Fibroblast of the aortic adventitia (primary cell): ENCODE data around the gene RET. TPM values are rescaled to one million over a fixed set of nuclear protein-coding genes. Genes with fewer than 3 reads are reported as not detected.
A peak's percentile ranks its signal among the peaks of the same experiment; 100 is the strongest.

Experiments
- DNase-seq: peaks from one replicate; pipeline ENCODE4 v3.0.0-alpha.2; 2010; ENCODE audit warnings: low read depth
- H3K4me3 ChIP-seq: 2 replicates; pipeline ENCODE4 v1.5.1; 2011; ENCODE audit warnings: low read depth, mild to moderate bottlenecking, control low read depth, low read length, moderate library complexity
- total RNA-seq: library from RNA; depleted of rRNA; stranded (reverse); fragments of >200 nt; gene quantifications from 2 replicates; pipeline ENCODE4 v1.2.3, GENCODE V29; 2012; ENCODE audit warnings: low replicate concordance
- TF ChIP-seq, protein P1 (sequence below): IDR thresholded peaks from 2 replicates; pipeline ENCODE4 v1.5.1; 2011; ENCODE audit warnings: mild to moderate bottlenecking, low read length, control low read depth, inconsistent platforms; ENCODE audit not compliant: insufficient read depth

Gene RET
- total RNA-seq, 1 donor, result 0.27 TPM

DNA sequence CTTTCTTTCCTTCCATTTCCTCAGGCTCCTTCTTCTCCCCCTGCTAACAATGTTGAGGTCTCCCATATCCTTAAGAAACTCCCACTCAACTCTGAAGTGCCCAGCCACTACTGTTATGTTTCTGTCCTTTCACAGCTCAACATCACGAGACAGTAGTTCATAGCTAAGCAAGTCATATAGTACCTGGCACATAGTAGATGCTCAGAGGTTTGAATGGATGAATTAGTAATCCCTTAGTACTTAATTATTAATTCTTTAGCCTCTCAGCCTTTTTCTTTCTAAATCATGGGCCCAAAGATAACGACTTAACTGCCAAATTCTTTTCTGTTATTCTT is 84.0 kb downstream of the RET start:
- TF ChIP-seq, protein P1, sequence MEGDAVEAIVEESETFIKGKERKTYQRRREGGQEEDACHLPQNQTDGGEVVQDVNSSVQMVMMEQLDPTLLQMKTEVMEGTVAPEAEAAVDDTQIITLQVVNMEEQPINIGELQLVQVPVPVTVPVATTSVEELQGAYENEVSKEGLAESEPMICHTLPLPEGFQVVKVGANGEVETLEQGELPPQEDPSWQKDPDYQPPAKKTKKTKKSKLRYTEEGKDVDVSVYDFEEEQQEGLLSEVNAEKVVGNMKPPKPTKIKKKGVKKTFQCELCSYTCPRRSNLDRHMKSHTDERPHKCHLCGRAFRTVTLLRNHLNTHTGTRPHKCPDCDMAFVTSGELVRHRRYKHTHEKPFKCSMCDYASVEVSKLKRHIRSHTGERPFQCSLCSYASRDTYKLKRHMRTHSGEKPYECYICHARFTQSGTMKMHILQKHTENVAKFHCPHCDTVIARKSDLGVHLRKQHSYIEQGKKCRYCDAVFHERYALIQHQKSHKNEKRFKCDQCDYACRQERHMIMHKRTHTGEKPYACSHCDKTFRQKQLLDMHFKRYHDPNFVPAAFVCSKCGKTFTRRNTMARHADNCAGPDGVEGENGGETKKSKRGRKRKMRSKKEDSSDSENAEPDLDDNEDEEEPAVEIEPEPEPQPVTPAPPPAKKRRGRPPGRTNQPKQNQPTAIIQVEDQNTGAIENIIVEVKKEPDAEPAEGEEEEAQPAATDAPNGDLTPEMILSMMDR, result no peak
- H3K4me3 ChIP-seq, result no peak overlapping the region
- no peak for DNase-seq

DNA sequence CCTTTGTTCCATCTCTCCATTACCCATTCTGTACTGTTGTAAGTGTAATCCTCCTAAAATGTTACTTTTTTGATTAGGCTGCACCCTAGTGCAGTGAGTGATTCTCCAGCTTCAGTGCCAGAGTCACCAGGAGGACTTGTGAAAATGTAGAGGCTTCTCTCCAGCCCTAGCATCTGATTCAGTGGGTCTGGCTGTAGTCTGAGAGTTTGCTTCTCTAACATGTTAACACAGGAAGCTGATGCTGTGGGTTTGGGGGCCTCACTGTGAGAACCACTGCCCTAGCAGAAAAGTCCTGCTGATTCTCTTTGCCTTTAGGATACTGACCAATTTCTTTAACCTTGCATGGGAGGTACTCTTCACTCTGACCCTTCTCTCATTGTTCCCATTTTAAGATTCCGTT is 85.7 kb downstream of the RET start:
- TF ChIP-seq, protein P1, result no peak
- H3K4me3 ChIP-seq, result no peak overlapping the region
- DNase-seq, result no peak

DNA sequence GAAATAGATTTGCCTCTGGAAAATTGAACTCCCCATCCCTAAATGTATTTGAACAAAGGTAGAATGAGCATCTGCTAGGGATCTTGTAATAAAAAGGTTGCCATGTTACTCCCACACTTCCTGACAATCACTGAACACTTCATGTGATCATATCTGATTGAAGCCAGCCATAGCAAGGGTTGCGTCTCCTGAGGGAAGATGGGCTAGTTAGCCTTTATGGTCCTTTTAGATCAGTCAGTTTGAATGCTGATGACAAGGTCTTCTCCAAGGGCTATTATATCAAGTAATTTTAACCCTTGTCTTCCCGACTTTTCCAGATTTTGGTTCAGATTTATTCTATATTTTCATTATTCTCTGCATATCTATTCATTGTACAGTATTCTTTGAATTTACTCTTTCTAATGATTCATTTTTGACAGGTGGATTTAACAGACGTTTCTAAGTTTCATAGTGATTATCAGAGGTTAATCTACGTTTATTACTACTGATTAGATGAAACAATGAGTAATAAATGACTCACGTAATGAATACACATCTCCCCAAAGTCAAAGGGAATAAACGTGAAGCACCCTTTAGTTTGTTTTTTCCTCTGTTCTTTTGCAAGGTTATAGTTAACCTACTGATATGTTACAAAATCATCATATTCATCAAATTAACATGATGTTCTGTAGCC is 89.5 kb downstream of the RET start:
- DNase-seq, result no peak
- TF ChIP-seq, protein P1, result no peak
- H3K4me3 ChIP-seq, result no peak overlapping the region

DNA sequence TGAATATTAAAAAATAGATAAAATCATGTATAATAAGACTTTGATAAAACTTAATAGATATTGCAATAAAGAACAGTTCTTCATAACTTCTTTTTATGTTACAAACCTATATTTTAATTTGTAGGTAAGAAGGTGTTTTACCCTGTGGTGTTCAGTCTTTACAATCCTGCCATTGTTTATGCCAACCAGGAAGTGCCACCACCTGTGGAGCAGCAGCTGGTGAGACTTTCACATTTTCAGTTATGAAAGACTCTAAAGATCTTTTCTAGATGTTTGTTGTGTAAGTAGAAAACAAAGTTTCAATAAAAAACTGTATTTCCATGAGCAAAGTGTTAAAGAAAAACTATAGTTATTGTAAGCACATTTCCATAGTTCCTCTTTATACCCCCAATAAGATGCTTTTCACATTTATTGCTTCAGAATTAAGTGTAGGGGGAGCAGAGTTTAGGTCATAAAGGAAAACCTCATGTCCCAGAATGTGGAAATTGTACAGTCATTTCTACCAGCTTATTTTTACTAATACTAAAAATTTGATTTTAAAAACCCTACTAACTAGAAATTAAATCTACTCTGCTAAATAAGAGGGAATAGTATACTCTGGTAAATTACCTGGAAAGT is 90.1 kb downstream of the RET start:
- DNase-seq, result no peak
- H3K4me3 ChIP-seq, result no peak overlapping the region
- TF ChIP-seq, protein P1, result no peak

DNA sequence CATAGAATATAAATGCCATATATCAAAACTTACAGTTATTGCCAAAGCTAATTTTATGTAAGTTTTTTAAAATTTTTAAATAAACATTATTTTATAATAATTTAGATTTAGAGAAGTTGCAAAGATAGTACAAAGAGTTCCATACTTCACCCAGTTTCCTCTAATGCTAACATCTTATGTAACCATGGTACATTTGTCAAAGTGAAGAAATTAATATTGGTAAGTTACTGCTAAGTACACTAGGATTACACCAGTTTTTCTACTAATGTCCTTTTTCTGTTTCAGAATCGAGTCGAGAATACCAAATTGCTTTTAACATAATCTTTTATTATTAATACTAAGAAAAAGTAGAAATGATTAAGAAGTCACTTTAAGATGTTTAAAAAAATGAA is 90.6 kb downstream of the RET start:
- TF ChIP-seq, protein P1, result no peak
- H3K4me3 ChIP-seq, result no peak overlapping the region
- no peak for DNase-seq

DNA sequence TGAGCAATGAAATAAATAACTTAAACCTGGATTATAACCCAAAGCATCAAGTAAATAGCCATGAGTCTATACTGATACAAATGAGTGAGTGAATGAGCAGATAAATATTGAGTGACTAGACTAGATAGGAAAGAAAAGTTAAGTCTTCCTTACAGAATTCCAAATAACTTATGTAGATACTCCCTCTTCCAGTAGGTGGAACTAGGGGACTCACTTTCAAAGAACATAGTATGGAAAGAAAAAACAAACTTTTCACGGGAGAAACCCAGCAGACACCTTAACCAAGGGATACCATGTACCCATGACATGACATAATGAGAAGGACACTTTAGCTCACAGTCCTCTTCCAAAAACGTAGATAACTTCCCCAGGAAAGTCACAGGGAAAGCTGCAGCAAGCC is 93.6 kb downstream of the RET start:
- peak; percentile 31 for DNase-seq
- TF ChIP-seq, protein P1, result no peak
- no peak overlapping the region for H3K4me3 ChIP-seq

DNA sequence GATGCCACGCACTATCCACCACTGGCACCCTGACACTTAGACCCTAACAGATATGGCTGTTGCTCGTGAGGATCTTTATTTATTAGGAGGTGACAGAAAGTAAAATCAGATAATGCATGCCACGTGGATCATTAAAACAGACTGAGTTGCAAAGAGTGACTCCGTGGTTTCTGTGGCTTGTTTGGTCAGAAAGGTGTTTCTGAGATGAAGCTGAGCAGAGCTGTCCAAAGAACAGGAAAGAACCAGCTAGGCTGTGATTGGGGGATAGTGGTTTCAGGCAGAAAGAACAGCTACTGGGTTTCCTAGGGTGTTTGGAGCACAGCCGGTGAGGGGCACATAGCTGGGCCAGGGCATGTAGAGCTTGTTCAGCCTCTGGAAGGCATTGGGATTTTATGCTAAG is 95.8 kb downstream of the RET start:
- TF ChIP-seq, protein P1, result no peak
- H3K4me3 ChIP-seq, result no peak overlapping the region
- DNase-seq, result no peak
